Activated CD8-positive, alpha-beta T cell treated with anti-CD3 and anti-CD28 coated beads for 36 hours (primary cell): Measurements from ENCODE around the gene MGAT4C. TPM values are rescaled to one million over a fixed set of nuclear protein-coding genes. Genes with fewer than 3 reads are reported as not detected.

Experiments used
- ATAC-seq: fragments of 200-7000 bp; cut with Tn5 transposase; one replicate; pipeline ENCODE4 v1.10.0; 2021; ENCODE audit warnings: mild to moderate bottlenecking, moderate library complexity
- CTCF ChIA-PET: fragments of 350-600 bp; sonication (Branson Sonifier 250); formaldehyde crosslinking; loops from one replicate; lab custom pipeline; 2021; ENCODE audit warnings: antibody characterized with exemption; lab: Charles Lee
- POLR2A ChIA-PET: fragments of 350-600 bp; sonication (Branson Sonifier 250); formaldehyde crosslinking; loops from one replicate; lab custom pipeline; 2021; ENCODE audit warnings: antibody characterized with exemption; lab: Charles Lee
- DNase-seq: peaks from one replicate; pipeline ENCODE4 v3.0.0-alpha.2; 2020
- H3K27ac Mint-ChIP-seq: one replicate; pipeline ENCODE4 v1.8.0; 2021; ENCODE audit warnings: mild to moderate bottlenecking, mixed read lengths
- H3K27me3 Mint-ChIP-seq: one replicate; pipeline ENCODE4 v1.8.0; 2021; ENCODE audit warnings: mixed read lengths
- H3K36me3 Mint-ChIP-seq: one replicate; pipeline ENCODE4 v1.8.0; 2021; ENCODE audit warnings: low read depth, mixed read lengths
- H3K4me1 Mint-ChIP-seq: one replicate; pipeline ENCODE4 v1.8.0; 2021; ENCODE audit warnings: low read depth, mixed read lengths
- H3K4me3 Mint-ChIP-seq: one replicate; pipeline ENCODE4 v1.8.0; 2021; ENCODE audit warnings: mild to moderate bottlenecking, moderate library complexity, mixed read lengths
- H3K9me3 Mint-ChIP-seq: one replicate; pipeline ENCODE4 v1.8.0; 2021; ENCODE audit warnings: mixed read lengths
- intact Hi-C: fragments of 100-400 bp; cut with micrococcal nuclease; formaldehyde crosslinking; loops from one replicate; pipeline ENCODE4 v1.10.0; 2022
- total RNA-seq, 2 experiments: library from RNA; stranded (reverse); gene quantifications; one replicate each; pipeline ENCODE4 v1.2.3, GENCODE V29; 2021
- TF ChIP-seq, protein P1 (sequence below): fragments of 200-600 bp; IDR thresholded peaks from one replicate; pipeline ENCODE4 v1.8.0; 2022; ENCODE audit warnings: antibody characterized with exemption, mild to moderate bottlenecking

Gene MGAT4C
- total RNA-seq, 2 experiments from 2014 or later, result not detected

DNA sequence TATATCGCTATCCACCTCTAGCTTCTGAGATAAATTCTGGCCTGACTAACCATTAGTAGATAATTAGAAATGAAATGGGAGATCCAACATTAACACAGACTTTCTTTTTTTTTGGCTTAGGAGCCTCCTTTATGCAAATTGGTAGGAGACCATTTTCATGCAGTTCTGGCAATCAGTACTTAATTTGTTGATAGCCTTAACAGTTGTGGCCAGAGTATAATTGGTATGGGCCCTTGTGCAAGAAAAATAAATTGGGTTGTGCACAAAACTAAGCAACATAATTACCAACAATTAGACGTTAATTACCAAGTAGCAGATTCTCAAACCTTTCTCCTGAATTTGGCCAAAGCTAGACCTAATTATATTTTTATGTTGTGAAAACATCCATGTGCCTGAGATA lies 111.0 kb downstream of the MGAT4C start:
- CTCF ChIA-PET, result no interaction called here
- Mint-ChIP-seq H3K4me3 (no peak overlapping the region), H3K36me3 (no peaks in the 10 kb centered on the region), H3K9me3 (no peaks in the 10 kb centered on the region), H3K27ac (no peak overlapping the region), H3K4me1 (no peaks in the 10 kb centered on the region), H3K27me3 (no peaks in the 10 kb centered on the region)
- TF ChIP-seq, protein P1, sequence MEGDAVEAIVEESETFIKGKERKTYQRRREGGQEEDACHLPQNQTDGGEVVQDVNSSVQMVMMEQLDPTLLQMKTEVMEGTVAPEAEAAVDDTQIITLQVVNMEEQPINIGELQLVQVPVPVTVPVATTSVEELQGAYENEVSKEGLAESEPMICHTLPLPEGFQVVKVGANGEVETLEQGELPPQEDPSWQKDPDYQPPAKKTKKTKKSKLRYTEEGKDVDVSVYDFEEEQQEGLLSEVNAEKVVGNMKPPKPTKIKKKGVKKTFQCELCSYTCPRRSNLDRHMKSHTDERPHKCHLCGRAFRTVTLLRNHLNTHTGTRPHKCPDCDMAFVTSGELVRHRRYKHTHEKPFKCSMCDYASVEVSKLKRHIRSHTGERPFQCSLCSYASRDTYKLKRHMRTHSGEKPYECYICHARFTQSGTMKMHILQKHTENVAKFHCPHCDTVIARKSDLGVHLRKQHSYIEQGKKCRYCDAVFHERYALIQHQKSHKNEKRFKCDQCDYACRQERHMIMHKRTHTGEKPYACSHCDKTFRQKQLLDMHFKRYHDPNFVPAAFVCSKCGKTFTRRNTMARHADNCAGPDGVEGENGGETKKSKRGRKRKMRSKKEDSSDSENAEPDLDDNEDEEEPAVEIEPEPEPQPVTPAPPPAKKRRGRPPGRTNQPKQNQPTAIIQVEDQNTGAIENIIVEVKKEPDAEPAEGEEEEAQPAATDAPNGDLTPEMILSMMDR, result no peak
- intact Hi-C loops, result no loop called here
- ATAC-seq (no peak), DNase-seq (no peak)
- POLR2A ChIA-PET, result interaction anchor here (0.7 kb wide), 1 partner anchor 12 kb away, joined by 3 read pairs; no protein-coding TSS in a partner anchor

DNA sequence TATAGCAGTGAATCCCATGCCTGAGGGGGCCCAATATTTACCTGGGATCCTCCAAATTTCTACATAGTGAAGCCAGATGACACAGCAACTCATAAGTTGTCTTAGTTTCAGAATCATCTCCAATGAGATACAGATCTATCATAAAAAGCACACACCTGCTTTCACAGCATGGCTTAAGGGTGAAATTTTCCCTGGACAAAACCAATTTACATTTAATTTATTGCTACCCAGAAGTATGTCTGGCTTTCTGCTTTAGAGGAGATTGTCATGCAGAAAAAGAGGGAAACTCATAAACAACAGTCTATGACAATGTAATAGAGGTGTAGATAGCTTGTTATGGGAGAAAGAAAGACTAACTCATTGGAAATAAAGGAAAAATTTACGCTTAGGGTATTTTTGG lies 113.0 kb downstream of the MGAT4C start:
- no peak for DNase-seq
- H3K27me3 Mint-ChIP-seq, result no peaks in the 10 kb centered on the region
- ATAC-seq, result no peak
- H3K36me3 Mint-ChIP-seq, result no peaks in the 10 kb centered on the region
- intact Hi-C loops, result no loop called here
- H3K27ac Mint-ChIP-seq, result no peak overlapping the region
- no peaks in the 10 kb centered on the region for H3K4me1 Mint-ChIP-seq
- CTCF ChIA-PET, result no interaction called here
- TF ChIP-seq, protein P1, result no peak
- POLR2A ChIA-PET, result interaction anchor here (0.7 kb wide), 1 partner anchor 19 kb away, joined by 3 read pairs; no protein-coding TSS in a partner anchor
- peaks cover under 1% of the 10 kb centered on the region for H3K9me3 Mint-ChIP-seq
- no peak overlapping the region for H3K4me3 Mint-ChIP-seq

DNA sequence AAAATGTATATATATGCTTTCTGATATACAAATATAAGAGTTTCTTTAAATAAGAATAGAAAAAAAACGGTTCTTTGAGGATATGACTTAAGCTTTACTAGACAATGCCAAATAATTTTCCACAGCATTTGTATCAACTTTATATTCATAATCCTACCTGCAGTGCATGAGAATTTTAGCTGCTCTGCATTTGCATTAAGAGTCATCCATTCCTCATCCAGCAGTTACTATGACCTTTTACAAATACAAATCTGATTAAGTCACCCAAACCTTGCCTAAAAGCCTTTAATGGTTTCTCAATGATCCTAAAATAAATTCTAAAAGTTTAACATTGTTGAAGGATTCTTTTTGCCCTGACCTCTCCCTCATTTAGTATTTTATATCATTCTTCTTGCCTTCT lies 116.5 kb downstream of the MGAT4C start:
- H3K27me3 Mint-ChIP-seq, result no peaks in the 10 kb centered on the region
- no peaks in the 10 kb centered on the region for H3K4me1 Mint-ChIP-seq
- no peak overlapping the region for H3K27ac Mint-ChIP-seq
- ATAC-seq (no peak), DNase-seq (no peak)
- CTCF ChIA-PET, result no interaction called here
- POLR2A ChIA-PET, result no interaction called here
- H3K36me3 Mint-ChIP-seq, result no peaks in the 10 kb centered on the region
- H3K4me3 Mint-ChIP-seq, result no peak overlapping the region
- peaks cover 4% of the 10 kb centered on the region for H3K9me3 Mint-ChIP-seq
- intact Hi-C loops, result no loop called here
- TF ChIP-seq, protein P1, result no peak

DNA sequence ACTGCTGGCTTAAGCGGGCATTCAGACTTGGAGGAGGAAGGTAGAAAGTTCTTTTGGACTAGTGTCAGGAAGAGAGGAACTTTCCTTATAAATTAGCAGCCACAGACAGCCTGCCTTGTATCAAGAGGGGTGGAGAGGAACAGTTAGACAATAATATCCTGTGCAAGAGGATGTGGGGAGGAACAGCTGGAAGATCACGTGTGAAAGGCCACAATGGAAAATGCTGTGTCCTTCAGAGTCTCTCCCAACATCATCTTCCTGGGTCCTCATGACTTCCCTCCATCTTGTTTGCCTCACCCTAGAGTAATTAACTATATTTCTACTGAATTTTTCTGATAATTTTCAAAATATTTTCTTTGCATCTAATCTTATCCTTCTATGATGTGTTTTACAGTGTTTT lies 117.4 kb downstream of the MGAT4C start:
- no peaks in the 10 kb centered on the region for H3K36me3 Mint-ChIP-seq

DNA sequence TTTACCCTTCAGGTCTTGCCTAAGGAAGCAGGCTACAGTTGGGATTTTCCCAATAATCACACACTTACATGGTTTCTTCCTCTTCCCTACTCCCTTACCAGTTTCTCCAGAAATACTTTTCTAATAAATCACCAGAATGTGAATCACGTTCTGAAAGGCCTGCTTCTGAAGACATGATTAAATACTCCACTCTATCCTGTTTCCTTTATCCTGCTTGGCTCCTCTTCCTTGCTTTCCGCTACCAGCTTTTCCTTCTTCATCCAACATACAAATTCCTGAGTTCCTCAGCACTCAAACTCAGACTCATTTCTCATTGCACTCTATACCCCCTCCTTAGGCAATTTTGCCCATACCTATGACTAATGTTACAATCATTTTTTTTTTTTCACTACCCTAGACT lies 118.3 kb downstream of the MGAT4C start:
- TF ChIP-seq, protein P1, result no peak
- no peaks in the 10 kb centered on the region for H3K4me1 Mint-ChIP-seq
- no peaks in the 10 kb centered on the region for H3K27me3 Mint-ChIP-seq
- peaks cover 4% of the 10 kb centered on the region for H3K9me3 Mint-ChIP-seq
- DNase-seq, result no peak
- H3K27ac Mint-ChIP-seq, result no peak overlapping the region
- ChIA-PET CTCF (no interaction called here), POLR2A (no interaction called here)
- no peak overlapping the region for H3K4me3 Mint-ChIP-seq
- intact Hi-C loops, result no loop called here
- no peak for ATAC-seq
- no peaks in the 10 kb centered on the region for H3K36me3 Mint-ChIP-seq

More for the DNA sequence above, 117.4 kb downstream of the MGAT4C start:
- intact Hi-C loops, result no loop called here
- ChIA-PET CTCF (no interaction called here), POLR2A (no interaction called here)
- no peaks in the 10 kb centered on the region for H3K27me3 Mint-ChIP-seq
- H3K4me3 Mint-ChIP-seq, result no peak overlapping the region
- no peak for ATAC-seq
- peaks cover 4% of the 10 kb centered on the region for H3K9me3 Mint-ChIP-seq
- no peaks in the 10 kb centered on the region for H3K4me1 Mint-ChIP-seq
- TF ChIP-seq, protein P1, result no peak
- no peak overlapping the region for H3K27ac Mint-ChIP-seq
- DNase-seq, result no peak
